Measurements from ENCODE around the gene SCNN1A.

The SCNN1A gene

DNA sequence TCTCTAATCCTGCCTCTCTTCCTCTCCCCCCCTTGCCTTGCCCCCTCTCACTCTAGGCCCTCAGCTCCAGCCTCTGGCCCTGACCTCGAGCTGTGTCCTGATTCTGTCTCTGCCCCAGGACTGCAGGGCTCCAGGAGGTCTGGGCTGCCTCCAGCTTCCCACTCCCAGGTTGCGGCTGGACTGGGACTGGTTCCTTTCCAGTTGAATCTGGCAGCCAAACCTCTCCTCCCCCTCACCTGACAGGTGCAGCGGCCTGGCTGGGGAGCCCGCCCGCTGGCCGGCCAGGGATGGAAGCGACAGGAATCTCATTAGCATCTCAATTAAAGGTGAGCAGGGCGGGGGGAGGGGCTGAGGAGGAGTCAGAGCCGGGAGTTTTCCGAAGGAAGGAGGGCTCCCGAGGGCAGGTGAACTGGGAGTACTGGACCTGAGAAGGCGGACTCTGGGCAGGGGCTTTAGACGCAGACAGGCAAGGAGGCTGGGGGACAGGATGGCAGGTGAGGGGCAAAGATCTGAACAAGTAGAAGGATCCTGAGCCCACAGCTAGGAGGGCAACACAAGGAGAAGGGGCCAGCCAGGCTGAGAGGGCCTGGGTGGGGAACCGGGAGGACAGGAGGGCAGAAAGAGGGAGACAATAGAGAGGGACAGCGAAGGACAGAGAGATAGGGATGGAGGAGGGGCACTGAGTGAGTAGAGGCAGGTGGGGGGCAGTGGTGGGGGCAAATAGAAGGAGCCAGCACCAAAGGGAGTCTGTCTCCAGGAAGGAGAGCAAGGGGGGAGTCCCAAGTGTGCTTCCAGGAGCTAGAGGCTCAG is at the start of gene SCNN1A:
Gene SCNN1A, minus strand, starts transcription at position 295 of the 810 bp plus-strand sequence. CDS start 780 bp downstream, outside the sequence.
- TF ChIP-seq, protein P1, sequence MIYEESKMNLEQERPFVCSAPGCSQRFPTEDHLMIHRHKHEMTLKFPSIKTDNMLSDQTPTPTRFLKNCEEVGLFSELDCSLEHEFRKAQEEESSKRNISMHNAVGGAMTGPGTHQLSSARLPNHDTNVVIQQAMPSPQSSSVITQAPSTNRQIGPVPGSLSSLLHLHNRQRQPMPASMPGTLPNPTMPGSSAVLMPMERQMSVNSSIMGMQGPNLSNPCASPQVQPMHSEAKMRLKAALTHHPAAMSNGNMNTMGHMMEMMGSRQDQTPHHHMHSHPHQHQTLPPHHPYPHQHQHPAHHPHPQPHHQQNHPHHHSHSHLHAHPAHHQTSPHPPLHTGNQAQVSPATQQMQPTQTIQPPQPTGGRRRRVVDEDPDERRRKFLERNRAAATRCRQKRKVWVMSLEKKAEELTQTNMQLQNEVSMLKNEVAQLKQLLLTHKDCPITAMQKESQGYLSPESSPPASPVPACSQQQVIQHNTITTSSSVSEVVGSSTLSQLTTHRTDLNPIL (CRISPR knock-in tag; IDR thresholded peaks at IDR 0.05; ENCODE audit: low read depth), result no peak
- no peak for TF ChIP-seq RARB (CRISPR knock-in tag; IDR thresholded peaks at IDR 0.05)
- no peak for TF ChIP-seq TOX (CRISPR knock-in tag; IDR thresholded peaks at IDR 0.05; ENCODE audit: borderline replicate concordance)
- no peak for TF ChIP-seq OSR1 (CRISPR knock-in tag; IDR thresholded peaks at IDR 0.05)
- TF ChIP-seq, protein P2, sequence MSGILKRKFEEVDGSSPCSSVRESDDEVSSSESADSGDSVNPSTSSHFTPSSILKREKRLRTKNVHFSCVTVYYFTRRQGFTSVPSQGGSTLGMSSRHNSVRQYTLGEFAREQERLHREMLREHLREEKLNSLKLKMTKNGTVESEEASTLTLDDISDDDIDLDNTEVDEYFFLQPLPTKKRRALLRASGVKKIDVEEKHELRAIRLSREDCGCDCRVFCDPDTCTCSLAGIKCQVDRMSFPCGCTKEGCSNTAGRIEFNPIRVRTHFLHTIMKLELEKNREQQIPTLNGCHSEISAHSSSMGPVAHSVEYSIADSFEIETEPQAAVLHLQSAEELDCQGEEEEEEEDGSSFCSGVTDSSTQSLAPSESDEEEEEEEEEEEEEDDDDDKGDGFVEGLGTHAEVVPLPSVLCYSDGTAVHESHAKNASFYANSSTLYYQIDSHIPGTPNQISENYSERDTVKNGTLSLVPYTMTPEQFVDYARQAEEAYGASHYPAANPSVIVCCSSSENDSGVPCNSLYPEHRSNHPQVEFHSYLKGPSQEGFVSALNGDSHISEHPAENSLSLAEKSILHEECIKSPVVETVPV (CRISPR knock-in tag; IDR thresholded peaks at IDR 0.05), result no peak
- TF ChIP-seq SNAI2 (CRISPR knock-in tag; IDR thresholded peaks at IDR 0.05), result no peak
- TF ChIP-seq ARNTL (CRISPR knock-in tag; IDR thresholded peaks at IDR 0.05; ENCODE audit: borderline replicate concordance, low read depth), result no peak
- TF ChIP-seq ESRRG (CRISPR knock-in tag; IDR thresholded peaks at IDR 0.05), result no peak
- no peak for TF ChIP-seq ZNF70 (CRISPR knock-in tag; IDR thresholded peaks at IDR 0.05)
- no peak for TF ChIP-seq ZFP30 (CRISPR knock-in tag; IDR thresholded peaks at IDR 0.05)
- no peak for TF ChIP-seq ZNF565 (CRISPR knock-in tag; conservative IDR thresholded peaks at IDR 0.05; ENCODE audit: low read depth)
- no peak for TF ChIP-seq ZFP3 (CRISPR knock-in tag; IDR thresholded peaks at IDR 0.05)
- TF ChIP-seq TCF4 (CRISPR knock-in tag; IDR thresholded peaks at IDR 0.05; ENCODE audit: borderline replicate concordance), result no peak
- TF ChIP-seq, protein P3, sequence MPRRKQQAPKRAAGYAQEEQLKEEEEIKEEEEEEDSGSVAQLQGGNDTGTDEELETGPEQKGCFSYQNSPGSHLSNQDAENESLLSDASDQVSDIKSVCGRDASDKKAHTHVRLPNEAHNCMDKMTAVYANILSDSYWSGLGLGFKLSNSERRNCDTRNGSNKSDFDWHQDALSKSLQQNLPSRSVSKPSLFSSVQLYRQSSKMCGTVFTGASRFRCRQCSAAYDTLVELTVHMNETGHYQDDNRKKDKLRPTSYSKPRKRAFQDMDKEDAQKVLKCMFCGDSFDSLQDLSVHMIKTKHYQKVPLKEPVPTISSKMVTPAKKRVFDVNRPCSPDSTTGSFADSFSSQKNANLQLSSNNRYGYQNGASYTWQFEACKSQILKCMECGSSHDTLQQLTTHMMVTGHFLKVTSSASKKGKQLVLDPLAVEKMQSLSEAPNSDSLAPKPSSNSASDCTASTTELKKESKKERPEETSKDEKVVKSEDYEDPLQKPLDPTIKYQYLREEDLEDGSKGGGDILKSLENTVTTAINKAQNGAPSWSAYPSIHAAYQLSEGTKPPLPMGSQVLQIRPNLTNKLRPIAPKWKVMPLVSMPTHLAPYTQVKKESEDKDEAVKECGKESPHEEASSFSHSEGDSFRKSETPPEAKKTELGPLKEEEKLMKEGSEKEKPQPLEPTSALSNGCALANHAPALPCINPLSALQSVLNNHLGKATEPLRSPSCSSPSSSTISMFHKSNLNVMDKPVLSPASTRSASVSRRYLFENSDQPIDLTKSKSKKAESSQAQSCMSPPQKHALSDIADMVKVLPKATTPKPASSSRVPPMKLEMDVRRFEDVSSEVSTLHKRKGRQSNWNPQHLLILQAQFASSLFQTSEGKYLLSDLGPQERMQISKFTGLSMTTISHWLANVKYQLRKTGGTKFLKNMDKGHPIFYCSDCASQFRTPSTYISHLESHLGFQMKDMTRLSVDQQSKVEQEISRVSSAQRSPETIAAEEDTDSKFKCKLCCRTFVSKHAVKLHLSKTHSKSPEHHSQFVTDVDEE (CRISPR knock-in tag; IDR thresholded peaks at IDR 0.05), result no peak
- TF ChIP-seq, protein P4, sequence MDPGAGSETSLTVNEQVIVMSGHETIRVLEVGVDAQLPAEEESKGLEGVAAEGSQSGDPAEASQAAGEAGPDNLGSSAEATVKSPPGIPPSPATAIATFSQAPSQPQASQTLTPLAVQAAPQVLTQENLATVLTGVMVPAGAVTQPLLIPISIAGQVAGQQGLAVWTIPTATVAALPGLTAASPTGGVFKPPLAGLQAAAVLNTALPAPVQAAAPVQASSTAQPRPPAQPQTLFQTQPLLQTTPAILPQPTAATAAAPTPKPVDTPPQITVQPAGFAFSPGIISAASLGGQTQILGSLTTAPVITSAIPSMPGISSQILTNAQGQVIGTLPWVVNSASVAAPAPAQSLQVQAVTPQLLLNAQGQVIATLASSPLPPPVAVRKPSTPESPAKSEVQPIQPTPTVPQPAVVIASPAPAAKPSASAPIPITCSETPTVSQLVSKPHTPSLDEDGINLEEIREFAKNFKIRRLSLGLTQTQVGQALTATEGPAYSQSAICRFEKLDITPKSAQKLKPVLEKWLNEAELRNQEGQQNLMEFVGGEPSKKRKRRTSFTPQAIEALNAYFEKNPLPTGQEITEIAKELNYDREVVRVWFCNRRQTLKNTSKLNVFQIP (CRISPR knock-in tag; IDR thresholded peaks at IDR 0.05; ENCODE audit: borderline replicate concordance, low read depth), result no peak
- no peak for TF ChIP-seq GLIS3 (CRISPR knock-in tag; IDR thresholded peaks at IDR 0.05)
- no peak for TF ChIP-seq ZC3H10 (CRISPR knock-in tag; IDR thresholded peaks at IDR 0.05)
- ATAC-seq, result no peak

DNA sequence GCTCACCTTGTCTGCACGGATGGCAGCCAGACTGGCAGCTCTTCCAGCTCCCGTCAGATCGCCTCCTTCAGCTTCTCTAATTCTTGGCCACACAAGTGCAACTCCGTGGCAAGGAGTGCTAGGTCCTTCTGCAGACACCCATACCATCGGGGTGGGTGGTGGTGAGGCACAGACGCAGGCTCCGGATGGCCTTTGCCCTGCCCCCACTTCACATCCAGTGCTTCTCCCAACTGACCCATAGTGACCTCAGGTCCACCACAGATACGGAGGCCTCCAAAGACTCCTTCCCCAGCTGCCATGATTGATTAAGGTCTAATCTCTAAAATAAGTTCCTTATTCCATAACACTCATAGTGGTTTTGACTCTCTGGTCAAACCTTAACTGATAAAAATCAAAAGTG is 49.5 kb upstream of the SCNN1A start:
- no peak for ATAC-seq
- TF ChIP-seq ZNF70 (CRISPR knock-in tag; IDR thresholded peaks at IDR 0.05) (no peak), ZFP30 (CRISPR knock-in tag; IDR thresholded peaks at IDR 0.05) (no peak), TCF4 (CRISPR knock-in tag; IDR thresholded peaks at IDR 0.05; ENCODE audit: borderline replicate concordance) (no peak), RARB (CRISPR knock-in tag; IDR thresholded peaks at IDR 0.05) (no peak), ZC3H10 (CRISPR knock-in tag; IDR thresholded peaks at IDR 0.05) (no peak), OSR1 (CRISPR knock-in tag; IDR thresholded peaks at IDR 0.05) (no peak), BACH2 (CRISPR knock-in tag; IDR thresholded peaks at IDR 0.05; ENCODE audit: borderline replicate concordance) (no peak), ZNF8 (CRISPR knock-in tag; IDR thresholded peaks at IDR 0.05) (no peak), ISL1 (CRISPR knock-in tag; IDR thresholded peaks at IDR 0.05) (no peak), TOX (CRISPR knock-in tag; IDR thresholded peaks at IDR 0.05; ENCODE audit: borderline replicate concordance) (no peak), ESRRG (CRISPR knock-in tag; IDR thresholded peaks at IDR 0.05) (no peak), ARNTL (CRISPR knock-in tag; IDR thresholded peaks at IDR 0.05; ENCODE audit: borderline replicate concordance, low read depth) (no peak), ZFP3 (CRISPR knock-in tag; IDR thresholded peaks at IDR 0.05) (no peak), PPARA (CRISPR knock-in tag; IDR thresholded peaks at IDR 0.05; ENCODE audit: borderline replicate concordance) (no peak)
- TF ChIP-seq, protein P4 (CRISPR knock-in tag; IDR thresholded peaks at IDR 0.05; ENCODE audit: borderline replicate concordance, low read depth), result no peak
- TF ChIP-seq, protein P3 (CRISPR knock-in tag; IDR thresholded peaks at IDR 0.05), result no peak
- TF ChIP-seq, protein P1 (CRISPR knock-in tag; IDR thresholded peaks at IDR 0.05; ENCODE audit: low read depth), result no peak
- TF ChIP-seq, protein P5, sequence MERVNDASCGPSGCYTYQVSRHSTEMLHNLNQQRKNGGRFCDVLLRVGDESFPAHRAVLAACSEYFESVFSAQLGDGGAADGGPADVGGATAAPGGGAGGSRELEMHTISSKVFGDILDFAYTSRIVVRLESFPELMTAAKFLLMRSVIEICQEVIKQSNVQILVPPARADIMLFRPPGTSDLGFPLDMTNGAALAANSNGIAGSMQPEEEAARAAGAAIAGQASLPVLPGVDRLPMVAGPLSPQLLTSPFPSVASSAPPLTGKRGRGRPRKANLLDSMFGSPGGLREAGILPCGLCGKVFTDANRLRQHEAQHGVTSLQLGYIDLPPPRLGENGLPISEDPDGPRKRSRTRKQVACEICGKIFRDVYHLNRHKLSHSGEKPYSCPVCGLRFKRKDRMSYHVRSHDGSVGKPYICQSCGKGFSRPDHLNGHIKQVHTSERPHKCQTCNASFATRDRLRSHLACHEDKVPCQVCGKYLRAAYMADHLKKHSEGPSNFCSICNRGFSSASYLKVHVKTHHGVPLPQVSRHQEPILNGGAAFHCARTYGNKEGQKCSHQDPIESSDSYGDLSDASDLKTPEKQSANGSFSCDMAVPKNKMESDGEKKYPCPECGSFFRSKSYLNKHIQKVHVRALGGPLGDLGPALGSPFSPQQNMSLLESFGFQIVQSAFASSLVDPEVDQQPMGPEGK (CRISPR knock-in tag; IDR thresholded peaks at IDR 0.05; ENCODE audit: borderline replicate concordance), result no peak
